ENCODE measurements around the gene HAPLN3. TPM values are rescaled to one million over a fixed set of nuclear protein-coding genes. Genes with fewer than 3 reads are reported as not detected.

HAPLN3 gene
- total and polyA plus RNA-seq, 2 donors (not counting 3 experiments of a cell fraction or from before 2014, with no cell fraction given): 57.6 to 130 TPM

DNA sequence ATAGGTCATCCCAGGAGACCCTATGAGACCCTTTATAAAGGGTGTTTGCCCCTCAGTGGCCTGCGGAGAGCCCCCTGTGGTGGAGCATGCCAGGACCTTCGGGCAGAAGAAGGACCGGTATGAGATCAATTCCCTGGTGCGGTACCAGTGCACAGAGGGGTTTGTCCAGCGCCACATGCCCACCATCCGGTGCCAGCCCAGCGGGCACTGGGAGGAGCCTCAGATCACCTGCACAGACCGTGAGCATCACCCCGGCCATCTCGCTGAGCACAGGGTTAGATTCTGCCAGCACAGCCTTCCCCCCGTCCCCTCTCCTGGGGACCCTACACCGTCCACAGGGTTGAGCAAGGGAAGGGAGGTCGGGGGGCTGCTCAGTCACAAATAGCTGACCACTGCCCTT, 21.6 kb downstream of the HAPLN3 start:
- Histone ChIP-seq H3K27me3 (ENCODE audit: control insufficient read depth in 2 of 2, insufficient read depth in 2 of 2, low read length in 2 of 2) (peaks cover 0 to 3% of the 10 kb centered on the region in 2 experiments), H3K9me1 (replicated peaks; ENCODE audit: control insufficient read depth, extremely low read depth, insufficient read depth, low read length) (no peaks in the 10 kb centered on the region), H3K4me1 (ENCODE audit: control insufficient read depth, extremely low read depth, insufficient read depth, low read length) (no peaks in the 10 kb centered on the region), H3K9me3 (replicated peaks; ENCODE audit: control insufficient read depth, insufficient read depth, low read length) (no peaks in the 10 kb centered on the region), H2AFZ (ENCODE audit: low read depth, low read length) (no peak overlapping the region), H3K79me2 (ENCODE audit: control insufficient read depth, insufficient read depth, low read length) (no peaks in the 10 kb centered on the region), H3K36me3 (ENCODE audit: control insufficient read depth in 2 of 2, extremely low read depth in 1 of 2, insufficient read depth in 2 of 2, low read length in 2 of 2) (peaks cover 0 to 21% of the 10 kb centered on the region in 2 experiments), H3K4me2 (ENCODE audit: insufficient read depth, low read length) (no peak overlapping the region), H3K9ac (replicated peaks; ENCODE audit: extremely low read depth, insufficient read depth, low read length) (no peak overlapping the region), H3K4me3 (replicated peaks in 1 of 3; ENCODE audit: insufficient read depth in 1 of 3, low read depth in 1 of 3, low read length in 3 of 3) (no peak overlapping the region), H3K27ac (ENCODE audit: insufficient read depth, low read depth, low read length) (no peak overlapping the region), H4K20me1 (replicated peaks; ENCODE audit: control insufficient read depth, extremely low read depth, insufficient read depth, low read length) (no peaks in the 10 kb centered on the region)
- dilution Hi-C loops (cut with MboI; ENCODE audit: extremely low pct_ligation_motif_present, low sequenced_read_pairs) (no loop called here), intact Hi-C loops (cut with micrococcal nuclease) (no loop called here)
- DNase-seq (ENCODE audit: low read depth, low spot score) (no peak), FAIRE-seq (no peak)
- ChIA-PET POLR2A (no interaction called here), CTCF (no interaction called here)
- TF ChIP-seq POLR2A (IDR thresholded peaks at IDR 0.05; ENCODE audit: low read depth, low read length): no peak
- no peak for TF ChIP-seq GATA2 (IDR thresholded peaks at IDR 0.05; ENCODE audit: insufficient read depth, insufficient read length, low read depth, low read length)
- TF ChIP-seq EZH2 (IDR thresholded peaks at IDR 0.05; ENCODE audit: borderline replicate concordance, low read depth, low read length, severe bottlenecking): no peak
- TF ChIP-seq POLR2AphosphoS5 (IDR thresholded peaks at IDR 0.05; ENCODE audit: insufficient read depth, low read depth, low read length): no peak
- no peak for TF ChIP-seq CTCF (IDR thresholded peaks at IDR 0.05; ENCODE audit: extremely low read depth in 1 of 2, insufficient read depth in 1 of 2, low read depth in 1 of 2, low read length in 2 of 2)
- no peak for TF ChIP-seq JUN (IDR thresholded peaks at IDR 0.05; ENCODE audit: borderline replicate concordance, insufficient read depth, insufficient read length, low read depth)
- no peak for TF ChIP-seq MAX (IDR thresholded peaks at IDR 0.05; ENCODE audit: insufficient read depth, insufficient read length)
- no TSS peak for BruUV-seq (replicated peaks)
